Hepatic stellate cell (primary cell): ENCODE results near the gene LRFN5.
"Not testable (repeated sequence)": the region's sequence is repeated elsewhere in the genome, so short reads cannot be mapped to it uniquely, and the experiment has no call there.

Experiments used
- DNase-seq: peaks from one replicate; pipeline ENCODE4 v3.0.0; 2011; ENCODE audit warnings: low spot score

Gene LRFN5

DNA sequence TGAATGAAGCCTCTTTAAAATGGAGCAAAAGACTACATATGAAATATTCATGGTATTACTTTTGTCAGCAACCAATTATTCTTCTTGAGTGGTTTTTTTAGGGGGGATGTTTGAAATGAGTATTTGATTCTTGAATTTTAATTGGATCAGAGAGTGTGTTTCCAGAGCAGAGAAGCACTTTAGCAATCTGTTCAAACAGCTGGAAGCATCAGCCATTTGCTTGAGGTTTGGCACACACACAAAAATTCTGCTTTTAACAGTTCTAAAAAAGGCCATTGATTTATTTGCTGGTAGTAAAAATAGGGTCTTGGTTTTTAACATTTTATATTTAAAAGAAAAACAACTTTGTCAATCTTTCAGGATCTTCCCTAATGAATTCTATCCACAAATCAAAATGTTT is 292.7 kb downstream of the LRFN5 start:
- no peak for DNase-seq

DNA sequence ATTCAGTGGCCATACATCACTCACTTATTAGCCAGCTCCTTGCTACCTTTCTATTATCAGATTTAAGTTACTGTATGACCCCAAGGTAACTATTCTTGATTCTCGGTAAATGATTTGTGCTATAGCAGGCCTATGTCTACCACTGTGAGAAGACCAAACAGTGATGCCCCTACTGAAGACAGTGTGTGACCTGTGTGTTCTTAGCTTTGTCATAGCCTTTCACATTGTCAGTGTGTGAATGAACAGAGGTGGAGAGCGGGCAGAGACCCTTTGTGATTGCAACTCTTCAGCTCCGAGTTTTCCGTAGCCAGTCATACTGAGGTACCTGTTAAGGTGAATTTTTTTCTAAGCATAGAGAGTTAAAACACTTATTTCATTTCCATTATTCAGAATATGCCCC is 294.0 kb downstream of the LRFN5 start:
- DNase-seq = no peak

- no peak for DNase-seq
Observed at GRCh38 chr14:41901089-41901488, 294.4 kb downstream of the LRFN5 start.

DNA sequence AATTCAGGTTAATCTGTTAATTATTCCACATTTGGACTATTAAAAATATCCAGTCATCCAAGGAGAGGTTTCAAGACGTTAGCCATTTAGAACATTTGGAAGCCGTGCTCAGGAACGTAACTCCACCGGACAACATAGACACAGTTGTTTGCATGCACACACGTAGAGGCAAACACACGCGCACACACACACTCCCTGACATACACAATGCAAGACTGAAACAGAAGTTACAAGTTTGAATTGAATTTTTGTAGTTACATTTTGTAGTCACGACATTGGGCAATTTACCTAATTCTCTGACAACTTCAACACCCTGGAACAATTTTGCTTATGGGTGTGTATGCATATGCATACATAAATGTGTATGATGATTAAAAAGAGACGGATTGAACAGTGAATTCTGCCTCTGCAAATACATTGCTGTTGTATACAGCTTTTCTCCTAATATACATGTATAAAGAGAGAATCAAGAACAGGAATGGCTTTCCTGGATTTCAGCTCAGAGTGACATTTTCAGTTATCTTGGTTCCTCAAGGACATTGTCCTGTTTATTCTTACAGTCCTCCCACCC is 298.8 kb downstream of the LRFN5 start:
- no peak for DNase-seq

GRCh38 chr14:41911155-41911554 is 304.5 kb downstream of the LRFN5 start:
- DNase-seq = not testable (repeated sequence)

GRCh38 chr14:41913398-41913797 is 306.7 kb downstream of the LRFN5 start:
- DNase-seq = no peak

- DNase-seq = no peak
Observed at GRCh38 chr14:41915732-41916131, 309.1 kb downstream of the LRFN5 start.

GRCh38 chr14:41916313-41916712 is 309.6 kb downstream of the LRFN5 start:
- no peak for DNase-seq

GRCh38 chr14:41925409-41925808 is 318.7 kb downstream of the LRFN5 start:
- no peak for DNase-seq

DNA sequence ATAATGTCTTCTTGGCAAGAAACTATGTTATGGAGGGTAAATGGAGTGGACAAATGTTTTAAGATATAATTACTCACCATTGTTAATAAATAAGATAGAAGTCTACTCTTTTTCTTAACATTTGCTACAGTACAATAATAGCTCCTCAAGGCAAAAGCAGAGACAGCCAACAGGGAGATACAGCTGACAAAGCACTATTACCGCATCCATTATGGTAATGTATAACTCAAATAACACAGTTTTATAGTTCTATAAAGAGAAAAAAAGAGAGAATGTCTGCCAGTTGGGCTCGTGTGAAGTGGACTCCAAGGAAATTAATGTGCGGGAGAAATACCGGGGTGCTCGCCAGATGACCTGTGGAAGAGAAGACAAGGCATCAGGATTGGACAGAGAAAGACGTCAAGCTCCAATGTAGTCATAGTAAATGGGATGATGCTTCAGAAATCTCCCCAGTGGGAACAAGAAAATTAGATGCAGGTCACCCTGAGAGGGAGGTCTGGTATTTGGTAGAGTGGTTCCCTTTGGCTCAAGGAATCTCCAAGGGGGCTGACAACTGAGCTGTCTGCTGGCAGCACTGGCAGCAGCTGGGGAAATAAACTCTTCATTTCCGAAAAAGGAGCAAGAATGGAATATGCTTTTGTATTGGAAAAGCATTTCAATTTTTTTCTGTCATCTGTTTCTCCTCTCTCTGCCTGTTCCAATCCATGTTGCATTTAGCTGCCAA is 343.9 kb downstream of the LRFN5 start:
- no peak for DNase-seq
